GM19193 (cell line): ENCODE data around the gene ALDH9A1.

Experiments used
- POLR2A ChIP-seq: IDR thresholded peaks from 4 replicates; pipeline ENCODE4 v1.6.1; 2011; ENCODE audit not compliant: insufficient read depth, insufficient read length; ENCODE audit errors: extremely low read depth

Gene ALDH9A1

GRCh38 chr1:165696625-165697100, 1.7 kb downstream of the ALDH9A1 start:
- TF ChIP-seq POLR2A, result no peak

GRCh38 chr1:165695031-165695430, 3.3 kb downstream of the ALDH9A1 start:
- TF ChIP-seq POLR2A, result no peak

GRCh38 chr1:165688046-165688445, 10.3 kb downstream of the ALDH9A1 start:
- TF ChIP-seq POLR2A, result no peak

GRCh38 chr1:165686971-165687433, 11.4 kb downstream of the ALDH9A1 start:
- no peak for TF ChIP-seq POLR2A

- TF ChIP-seq POLR2A, result no peak
Measured at GRCh38 chr1:165686121-165686970, 12.0 kb downstream of the ALDH9A1 start.

GRCh38 chr1:165683848-165684485, 14.4 kb downstream of the ALDH9A1 start:
- no peak for TF ChIP-seq POLR2A

- TF ChIP-seq POLR2A, result no peak
Measured at GRCh38 chr1:165680303-165680702, 18.1 kb downstream of the ALDH9A1 start.

GRCh38 chr1:165679282-165680036, 18.9 kb downstream of the ALDH9A1 start:
- no peak for TF ChIP-seq POLR2A

- TF ChIP-seq POLR2A, result no peak
Measured at GRCh38 chr1:165678509-165678908, 19.9 kb downstream of the ALDH9A1 start.

- no peak for TF ChIP-seq POLR2A
Measured at GRCh38 chr1:165675794-165676193, 22.6 kb downstream of the ALDH9A1 start.

GRCh38 chr1:165674599-165674998, 23.8 kb downstream of the ALDH9A1 start:
- TF ChIP-seq POLR2A, result no peak

- TF ChIP-seq POLR2A, result no peak
Measured at GRCh38 chr1:165671526-165671925, 26.8 kb downstream of the ALDH9A1 start.

- TF ChIP-seq POLR2A, result no peak
Measured at GRCh38 chr1:165668184-165668583, 30.2 kb downstream of the ALDH9A1 start.

GRCh38 chr1:165666152-165666825, 32.1 kb downstream of the ALDH9A1 start:
- no peak for TF ChIP-seq POLR2A

GRCh38 chr1:165662186-165662585, 36.2 kb downstream of the ALDH9A1 start:
- no peak for TF ChIP-seq POLR2A

- TF ChIP-seq POLR2A, result no peak
Measured at GRCh38 chr1:165661703-165662102, 36.7 kb downstream of the ALDH9A1 start.

GRCh38 chr1:165659581-165659895, 38.8 kb downstream of the ALDH9A1 start:
- no peak for TF ChIP-seq POLR2A
